Measurements from ENCODE around the gene PCDHGA4. TPM values are rescaled to one million over a fixed set of nuclear protein-coding genes. Genes with fewer than 3 reads are reported as not detected.
A peak's percentile ranks its signal among the peaks of the same experiment; 100 is the strongest.
"Not testable (repeated sequence)": the region's sequence is repeated elsewhere in the genome, so short reads cannot be mapped to it uniquely, and the experiment has no call there.

Gene PCDHGA4
- total RNA-seq, 1 experiment from 2014 or later = 0.07 TPM

GRCh38 chr5:141382469-141383294 lies 27.9 kb downstream of the PCDHGA4 start, which contains the start of gene PCDHGA7:
Gene PCDHGA7 (plus strand): TSS chr5:141382742. CDS start chr5:141382900, 158 bp downstream.
- H3K27ac Mint-ChIP-seq (ENCODE audit: unreplicated experiment) = no peak within 1 kb of the TSS
- CTCF ChIA-PET = no interaction called here
- TF ChIP-seq CTCF (IDR thresholded peaks at IDR 0.05; ENCODE audit: unreplicated experiment) = no peak
- H3K9me3 Mint-ChIP-seq (ENCODE audit: low read depth, unreplicated experiment) = peaks cover 5% of the 10 kb centered on the region
- DNase-seq = no peak
- H3K27me3 Mint-ChIP-seq (ENCODE audit: unreplicated experiment) = no peaks in the 10 kb centered on the region
- intact Hi-C loops (cut with micrococcal nuclease; ENCODE audit: unreplicated experiment) = no loop called here
- no TSS peak for BruUV-seq (replicated peaks)
- H3K4me1 Mint-ChIP-seq (ENCODE audit: low read depth, unreplicated experiment) = no peaks in the 10 kb centered on the region
- peak within 1 kb of the TSS; percentile 55 for H3K4me3 Mint-ChIP-seq (ENCODE audit: low read depth, unreplicated experiment)
- peaks cover 4% of the 10 kb centered on the region for H3K36me3 Mint-ChIP-seq (ENCODE audit: insufficient read depth, unreplicated experiment)

GRCh38 chr5:141383345-141383744 lies 28.5 kb downstream of the PCDHGA4 start:
- BruUV-seq (replicated peaks) = no TSS peak
- intact Hi-C loops (cut with micrococcal nuclease; ENCODE audit: unreplicated experiment) = no loop called here
- peaks cover 4% of the 10 kb centered on the region for H3K36me3 Mint-ChIP-seq (ENCODE audit: insufficient read depth, unreplicated experiment)
- CTCF ChIA-PET = no interaction called here
- no peak for DNase-seq
- H3K4me3 Mint-ChIP-seq (ENCODE audit: low read depth, unreplicated experiment) = no peak overlapping the region
- H3K27ac Mint-ChIP-seq (ENCODE audit: unreplicated experiment) = no peak overlapping the region
- H3K4me1 Mint-ChIP-seq (ENCODE audit: low read depth, unreplicated experiment) = no peaks in the 10 kb centered on the region
- no peaks in the 10 kb centered on the region for H3K27me3 Mint-ChIP-seq (ENCODE audit: unreplicated experiment)
- no peak for TF ChIP-seq CTCF (IDR thresholded peaks at IDR 0.05; ENCODE audit: unreplicated experiment)
- H3K9me3 Mint-ChIP-seq (ENCODE audit: low read depth, unreplicated experiment) = peaks cover 5% of the 10 kb centered on the region

- no peak for TF ChIP-seq CTCF (IDR thresholded peaks at IDR 0.05; ENCODE audit: unreplicated experiment)
- no peaks in the 10 kb centered on the region for H3K27me3 Mint-ChIP-seq (ENCODE audit: unreplicated experiment)
- H3K9me3 Mint-ChIP-seq (ENCODE audit: low read depth, unreplicated experiment) = peaks cover 12% of the 10 kb centered on the region
- H3K36me3 Mint-ChIP-seq (ENCODE audit: insufficient read depth, unreplicated experiment) = peaks cover 4% of the 10 kb centered on the region
- no TSS peak for BruUV-seq (replicated peaks)
- no peak overlapping the region for H3K27ac Mint-ChIP-seq (ENCODE audit: unreplicated experiment)
- H3K4me3 Mint-ChIP-seq (ENCODE audit: low read depth, unreplicated experiment) = no peak overlapping the region
- CTCF ChIA-PET = no interaction called here
- DNase-seq = no peak
- intact Hi-C loops (cut with micrococcal nuclease; ENCODE audit: unreplicated experiment) = no loop called here
- H3K4me1 Mint-ChIP-seq (ENCODE audit: low read depth, unreplicated experiment) = no peaks in the 10 kb centered on the region
These were observed 29.8 kb downstream of the PCDHGA4 start for GRCh38 chr5:141384471-141385267.

- H3K27ac Mint-ChIP-seq (ENCODE audit: unreplicated experiment); BruUV-seq (replicated peaks); H3K4me1 Mint-ChIP-seq (ENCODE audit: low read depth, unreplicated experiment); H3K36me3 Mint-ChIP-seq (ENCODE audit: insufficient read depth, unreplicated experiment); intact Hi-C loops (cut with micrococcal nuclease; ENCODE audit: unreplicated experiment); H3K27me3 Mint-ChIP-seq (ENCODE audit: unreplicated experiment): not testable (repeated sequence)
- peak; percentile 54 for DNase-seq
- Mint-ChIP-seq H3K4me3 (ENCODE audit: low read depth, unreplicated experiment) (peak within 1 kb of the TSS; percentile 64), H3K9me3 (ENCODE audit: low read depth, unreplicated experiment) (peaks cover 16% of the 10 kb centered on the region)
- CTCF ChIA-PET = interaction anchor here (0.6 to 1.1 kb wide), 2 partner anchors 177 to 204 kb away, joined by 5 to 6 read pairs; no protein-coding TSS in a partner anchor
- peak; percentile 14 for TF ChIP-seq CTCF (IDR thresholded peaks at IDR 0.05; ENCODE audit: unreplicated experiment)
These were observed 32.9 kb downstream of the PCDHGA4 start, which contains the start of gene PCDHGB4 for GRCh38 chr5:141387557-141388311. Gene PCDHGB4 (plus strand): TSS chr5:141387698. CDS start chr5:141387885, 187 bp downstream.
